C4-2B (cell line): ENCODE results near the gene ZNF280A.

Experiments used
- CTCF ChIP-seq: fragments of 450-650 bp; conservative IDR thresholded peaks from 2 replicates; pipeline ENCODE4 v1.5.1; 2017; ENCODE audit warnings: mild to moderate bottlenecking
- ZFX ChIP-seq: fragments of 450-650 bp; IDR thresholded peaks from 2 replicates; pipeline ENCODE4 v1.6.1; 2017

- TF ChIP-seq CTCF, result no peak
- no peak for TF ChIP-seq ZFX
Observed at GRCh38 chr22:22547692-22548300, 27.7 kb upstream of the ZNF280A start.
